Prostate gland (tissue), 2 donors: ENCODE data around the gene MPP1. TPM values are rescaled to one million over a fixed set of nuclear protein-coding genes. Genes with fewer than 3 reads are reported as not detected.
"Not testable (repeated sequence)": the region's sequence is repeated elsewhere in the genome, so short reads cannot be mapped to it uniquely, and the experiment has no call there.

ENCODE experiments used
- DNase-seq: peaks from one replicate; pipeline ENCODE4 v3.0.0-alpha.2; 2019; ENCODE audit warnings: low spot score
- H3K27ac ChIP-seq, 2 donors: fragments of 200-600 bp; sonication (generic); 2 replicates each; pipeline ENCODE4 v1.5.1; 2017 to 2019
- H3K27me3 ChIP-seq: fragments of 200-600 bp; sonication (generic); replicated peaks from 2 replicates; pipeline ENCODE4 v1.5.1; 2019; ENCODE audit not compliant: insufficient read depth
- H3K36me3 ChIP-seq, 2 donors: fragments of 200-600 bp; sonication (generic); 1 replicate in 1 of 2; 2 replicates in 1 of 2; pipeline versions ENCODE4 v1.5.1 to v1.8.1; 2017 to 2019
- H3K4me1 ChIP-seq: fragments of 200-600 bp; sonication (generic); replicated peaks from 2 replicates; pipeline ENCODE4 v1.5.1; 2019
- H3K4me3 ChIP-seq, 2 donors: fragments of 200-600 bp; sonication (generic); 2 replicates each; pipeline ENCODE4 v1.5.1; 2017 to 2019
- H3K9me3 ChIP-seq: fragments of 200-600 bp; sonication (generic); 2 replicates; pipeline ENCODE4 v1.5.1; 2017
- POLR2A ChIP-seq: fragments of 450-650 bp; IDR thresholded peaks from one replicate; pipeline ENCODE4 v1.6.1; 2016; ENCODE audit warnings: antibody characterized with exemption, mild to moderate bottlenecking
- POLR2AphosphoS5 ChIP-seq: sonication (generic); formaldehyde crosslinking; IDR thresholded peaks from one replicate; pipeline ENCODE4 v1.6.1; 2017; ENCODE audit warnings: antibody characterized with exemption
- WGBS: methylation state at CpG from one replicate; pipeline ENCODE4 v1.1.5; 2018; 5-methylcytosine and 5-hydroxymethylcytosine counted together
- intact Hi-C: fragments of 100-400 bp; cut with DNase I; formaldehyde crosslinking; loops from one replicate; pipeline ENCODE4 v1.14.2; 2022
- total RNA-seq, 2 donors: library from RNA; depleted of rRNA; stranded (reverse); fragments of >200 nt; gene quantifications; one replicate each; pipeline ENCODE4 v1.1.0, GENCODE V29; 2016
- TF ChIP-seq, protein P1 (sequence below), 4 experiments: fragments of 200-600 bp in 2 of 4; fragments of 450-650 bp in 2 of 4; sonication (generic) in 2 of 4; IDR thresholded peaks; 1 replicate in 3 of 4; 2 replicates in 1 of 4; pipeline ENCODE4 v1.5.1; 2016 to 2019; ENCODE audit warnings: antibody characterized with exemption in 4 of 4, mild to moderate bottlenecking in 2 of 4, moderate library complexity in 2 of 4

The MPP1 gene
- total RNA-seq, 2 donors from 2014 or later, result 38.2 to 43.6 TPM

DNA sequence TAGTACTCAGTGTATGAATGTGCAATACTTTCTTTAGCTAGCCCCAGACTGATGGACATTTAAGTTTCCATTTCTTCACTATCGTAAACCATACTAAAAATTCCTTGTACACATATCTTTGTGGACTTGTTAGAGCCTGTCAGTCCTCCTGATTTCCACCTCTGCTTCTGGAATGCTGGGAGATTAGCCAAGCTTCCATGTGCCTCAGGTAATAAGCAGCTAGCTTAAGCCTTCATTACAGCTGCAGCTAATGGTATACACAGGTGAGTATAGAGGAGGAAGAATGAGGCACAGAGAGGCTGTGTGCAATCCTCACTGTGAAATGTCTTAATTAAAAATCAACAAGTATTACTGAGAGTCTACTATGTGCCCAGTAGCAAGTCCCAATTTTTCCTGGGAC is 19.4 kb upstream of the MPP1 start:
- intact Hi-C loops, result no loop called here
- 47% methylated on average over 1 of the region's 1 CpG for WGBS
- Histone ChIP-seq H3K36me3 (no peaks in the 10 kb centered on the region), H3K27me3 (no peaks in the 10 kb centered on the region), H3K4me3 (no peak overlapping the region), H3K4me1 (no peaks in the 10 kb centered on the region), H3K27ac (no peak overlapping the region), H3K9me3 (no peaks in the 10 kb centered on the region)
- no peak for DNase-seq
- TF ChIP-seq POLR2AphosphoS5 (no peak), POLR2A (no peak)
- TF ChIP-seq, protein P1, sequence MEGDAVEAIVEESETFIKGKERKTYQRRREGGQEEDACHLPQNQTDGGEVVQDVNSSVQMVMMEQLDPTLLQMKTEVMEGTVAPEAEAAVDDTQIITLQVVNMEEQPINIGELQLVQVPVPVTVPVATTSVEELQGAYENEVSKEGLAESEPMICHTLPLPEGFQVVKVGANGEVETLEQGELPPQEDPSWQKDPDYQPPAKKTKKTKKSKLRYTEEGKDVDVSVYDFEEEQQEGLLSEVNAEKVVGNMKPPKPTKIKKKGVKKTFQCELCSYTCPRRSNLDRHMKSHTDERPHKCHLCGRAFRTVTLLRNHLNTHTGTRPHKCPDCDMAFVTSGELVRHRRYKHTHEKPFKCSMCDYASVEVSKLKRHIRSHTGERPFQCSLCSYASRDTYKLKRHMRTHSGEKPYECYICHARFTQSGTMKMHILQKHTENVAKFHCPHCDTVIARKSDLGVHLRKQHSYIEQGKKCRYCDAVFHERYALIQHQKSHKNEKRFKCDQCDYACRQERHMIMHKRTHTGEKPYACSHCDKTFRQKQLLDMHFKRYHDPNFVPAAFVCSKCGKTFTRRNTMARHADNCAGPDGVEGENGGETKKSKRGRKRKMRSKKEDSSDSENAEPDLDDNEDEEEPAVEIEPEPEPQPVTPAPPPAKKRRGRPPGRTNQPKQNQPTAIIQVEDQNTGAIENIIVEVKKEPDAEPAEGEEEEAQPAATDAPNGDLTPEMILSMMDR (IDR thresholded peaks at IDR 0.05), result no peak

DNA sequence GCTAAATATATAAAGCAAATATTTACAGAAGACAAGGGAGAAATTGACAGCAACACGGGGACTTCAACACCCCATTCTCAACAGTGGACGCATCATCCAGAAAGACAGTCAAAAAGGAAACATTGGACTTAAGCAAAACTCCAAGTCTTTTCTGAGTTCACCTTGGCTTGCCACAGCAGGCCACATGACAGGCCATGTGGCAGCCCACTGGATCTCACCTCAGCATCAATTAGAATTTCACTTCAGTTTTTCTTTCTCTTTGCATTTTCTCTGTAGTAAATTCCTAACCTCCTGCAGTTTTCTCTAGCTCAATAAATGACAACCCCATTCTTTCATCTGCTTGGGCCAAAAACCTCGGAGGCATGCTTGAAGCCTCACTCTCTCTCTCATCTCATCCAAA is 16.7 kb upstream of the MPP1 start:
- Histone ChIP-seq H3K27ac (no peak overlapping the region), H3K36me3 (no peaks in the 10 kb centered on the region), H3K4me1 (no peaks in the 10 kb centered on the region), H3K4me3 (no peak overlapping the region), H3K9me3 (no peaks in the 10 kb centered on the region), H3K27me3 (no peaks in the 10 kb centered on the region)
- TF ChIP-seq POLR2A, result no peak
- TF ChIP-seq, protein P1 (IDR thresholded peaks at IDR 0.05), result no peak
- TF ChIP-seq POLR2AphosphoS5, result no peak
- intact Hi-C loops, result no loop called here
- 58% methylated on average over 3 of the region's 3 CpGs for WGBS
- no peak for DNase-seq

DNA sequence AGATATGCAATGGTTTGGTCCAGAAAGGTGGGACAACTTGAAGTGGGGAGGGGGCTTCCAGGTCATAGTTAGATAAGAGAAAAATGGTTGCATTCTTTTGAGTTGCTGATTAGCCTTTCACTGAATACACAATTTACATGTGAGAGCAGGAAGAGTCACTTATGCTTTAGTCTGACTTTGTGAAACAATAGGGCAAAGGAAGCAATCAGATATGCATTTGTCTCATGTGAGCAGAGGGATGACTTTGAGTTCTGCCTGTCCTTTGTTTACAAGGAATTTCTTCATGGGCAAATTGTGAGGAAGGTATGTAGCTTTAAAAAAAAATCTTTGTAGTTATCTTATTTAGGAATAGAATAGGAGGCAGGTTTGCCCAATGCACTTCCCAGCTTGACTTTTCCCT is 16.2 kb upstream of the MPP1 start:
- no peak overlapping the region for H3K27ac ChIP-seq
- H3K27me3 ChIP-seq, result no peaks in the 10 kb centered on the region
- H3K9me3 ChIP-seq, result no peaks in the 10 kb centered on the region
- H3K4me1 ChIP-seq, result no peaks in the 10 kb centered on the region
- TF ChIP-seq, protein P1 (IDR thresholded peaks at IDR 0.05), result no peak
- no peak for TF ChIP-seq POLR2AphosphoS5
- TF ChIP-seq POLR2A, result no peak
- no peaks in the 10 kb centered on the region for H3K36me3 ChIP-seq
- DNase-seq, result no peak
- intact Hi-C loops, result no loop called here
- no peak overlapping the region for H3K4me3 ChIP-seq

DNA sequence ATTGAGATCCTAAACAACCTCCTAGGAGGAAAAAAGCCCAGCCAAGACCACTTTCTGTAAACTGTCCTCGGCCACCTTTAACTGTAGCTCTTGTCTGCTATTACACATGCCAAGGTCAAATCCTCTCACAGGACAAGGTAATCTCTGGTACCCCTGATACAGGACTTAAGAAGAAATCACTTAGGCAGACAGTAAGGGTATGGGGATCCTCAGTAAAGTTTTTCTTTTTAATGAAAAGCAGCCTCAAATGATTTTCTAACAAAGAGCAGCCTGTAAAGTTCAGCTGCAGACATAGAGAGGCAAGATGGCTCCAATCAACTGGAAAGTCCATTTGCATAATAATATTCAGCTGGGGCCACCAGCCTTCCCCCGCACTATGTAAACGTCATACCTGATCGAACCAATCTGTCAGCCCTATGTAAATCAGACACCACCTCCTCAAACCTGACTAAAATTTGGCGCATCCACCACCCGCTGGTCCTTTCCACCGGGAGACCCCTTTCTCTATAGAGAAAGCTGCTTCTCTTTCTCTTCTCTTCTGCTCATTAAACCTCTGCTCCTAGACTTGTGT is 14.6 kb upstream of the MPP1 start:
- no peak overlapping the region for H3K27ac ChIP-seq
- TF ChIP-seq, protein P1 (IDR thresholded peaks at IDR 0.05), result no peak
- no peak for TF ChIP-seq POLR2A
- TF ChIP-seq POLR2AphosphoS5, result no peak
- intact Hi-C loops, result no loop called here
- no peak for DNase-seq
- H3K27me3 ChIP-seq, result no peaks in the 10 kb centered on the region
- no peak overlapping the region for H3K4me3 ChIP-seq
- H3K9me3 ChIP-seq, result no peaks in the 10 kb centered on the region
- H3K4me1 ChIP-seq, result no peaks in the 10 kb centered on the region
- 82% methylated on average over 7 of the region's 7 CpGs for WGBS
- no peaks in the 10 kb centered on the region for H3K36me3 ChIP-seq

DNA sequence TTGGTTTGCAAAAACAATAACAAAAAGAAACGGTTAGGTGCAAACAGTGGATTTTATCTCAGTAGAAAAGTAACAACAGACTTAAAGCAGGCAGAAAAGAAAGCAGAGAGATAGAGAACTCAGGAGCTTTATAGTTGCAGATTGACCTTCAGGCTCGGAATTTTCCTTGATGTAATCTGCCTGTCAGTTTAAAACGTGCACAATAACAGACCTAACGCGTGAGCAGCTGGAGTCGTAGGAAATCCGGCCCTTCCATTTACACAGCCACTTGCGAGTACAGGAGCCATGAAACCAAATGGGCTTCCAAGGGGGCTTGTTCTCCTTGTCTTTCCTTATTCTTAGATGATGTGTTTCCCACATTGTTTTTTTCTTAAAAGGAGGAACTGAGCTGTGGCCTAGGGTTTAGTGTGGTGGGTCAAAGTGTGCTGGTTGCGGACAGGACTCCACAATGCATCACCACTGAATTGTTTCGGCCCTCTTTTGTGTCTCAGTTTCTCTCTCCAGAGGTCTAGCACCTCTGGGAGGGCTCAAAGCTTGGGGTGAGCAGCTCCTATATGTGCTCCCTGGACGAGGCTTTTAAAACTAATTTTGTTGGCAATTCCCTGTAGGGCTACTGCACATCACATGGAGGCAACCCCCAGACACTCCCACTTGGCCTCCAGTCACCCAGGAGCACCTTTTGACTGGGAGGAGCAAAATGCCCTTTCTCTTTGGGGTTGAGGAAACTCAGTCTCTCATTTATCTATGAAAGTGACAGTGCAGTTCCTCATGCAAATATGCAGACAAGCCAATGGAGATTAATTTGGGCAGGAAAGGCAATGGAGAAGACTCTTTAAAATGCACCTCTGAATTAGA is 13.9 kb upstream of the MPP1 start:
- H3K27me3 ChIP-seq, result no peaks in the 10 kb centered on the region
- no peak for DNase-seq
- H3K27ac ChIP-seq, result no peak overlapping the region
- H3K4me3 ChIP-seq, result no peak overlapping the region
- H3K4me1 ChIP-seq, result no peaks in the 10 kb centered on the region
- intact Hi-C loops, result no loop called here
- no peaks in the 10 kb centered on the region for H3K36me3 ChIP-seq
- H3K9me3 ChIP-seq, result no peaks in the 10 kb centered on the region
- 61% methylated on average over 11 of the region's 11 CpGs for WGBS
- TF ChIP-seq POLR2AphosphoS5 (no peak), POLR2A (no peak)
- TF ChIP-seq, protein P1 (IDR thresholded peaks at IDR 0.05), result no peak

DNA sequence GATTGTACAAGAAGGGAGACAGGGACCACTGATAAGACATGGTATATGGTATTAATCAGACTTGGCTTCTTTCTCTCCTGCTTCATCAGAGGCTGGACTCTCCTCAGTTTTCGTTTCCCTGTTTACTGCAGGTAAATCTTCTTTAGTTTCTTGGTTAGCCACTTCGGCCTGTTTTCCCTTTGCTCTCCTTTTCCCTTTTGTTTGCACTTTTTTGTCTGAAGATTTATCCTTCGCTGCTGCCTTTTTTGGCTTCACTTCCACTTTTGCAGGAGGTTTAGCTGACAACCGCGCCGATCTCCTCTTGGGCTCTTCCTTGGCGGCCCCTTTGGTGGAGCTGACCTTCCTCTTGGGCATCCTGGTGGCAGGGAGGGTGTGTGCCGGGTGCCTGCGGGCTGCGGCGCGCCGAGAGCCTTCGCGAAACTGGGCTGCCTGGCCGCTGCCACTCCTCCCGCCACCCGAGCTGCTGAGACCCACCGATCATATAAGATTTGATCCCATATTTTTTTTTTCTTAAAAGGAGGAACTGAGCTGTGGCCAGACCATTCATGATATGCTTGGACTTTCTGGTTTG is 11.8 kb upstream of the MPP1 start:
- H3K4me1 ChIP-seq, intact Hi-C loops, H3K9me3 ChIP-seq, H3K36me3 ChIP-seq, DNase-seq, H3K4me3 ChIP-seq, H3K27me3 ChIP-seq, H3K27ac ChIP-seq: not testable (repeated sequence)
- 92% methylated on average over 10 of the region's 19 CpGs for WGBS

DNA sequence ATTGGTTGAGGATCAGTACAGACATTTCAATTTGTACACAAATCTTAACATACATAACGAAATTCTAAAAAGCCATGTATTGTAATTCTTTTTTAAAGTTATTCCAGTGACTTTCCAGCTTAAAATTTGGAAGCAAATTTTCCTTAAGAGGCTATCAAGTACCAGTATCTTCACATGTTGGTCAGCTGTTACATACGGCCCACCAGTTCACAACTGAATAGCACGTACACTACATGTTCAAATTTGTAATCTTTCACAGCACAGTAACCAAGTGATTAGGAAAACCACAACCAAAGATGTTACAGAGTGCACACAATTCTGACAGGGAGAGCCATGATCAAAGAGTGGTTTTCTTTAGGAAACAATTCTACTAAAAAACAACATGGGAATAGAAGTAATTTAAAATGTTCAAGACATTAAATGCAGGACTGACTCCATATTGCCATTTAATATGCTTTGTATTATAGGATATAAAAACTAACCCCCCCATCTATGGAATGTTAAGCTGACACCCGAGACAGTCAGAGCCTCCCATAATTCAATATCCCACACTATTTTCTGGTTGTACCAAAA is 11.1 kb upstream of the MPP1 start:
- H3K27me3 ChIP-seq, intact Hi-C loops, H3K4me3 ChIP-seq, H3K36me3 ChIP-seq, H3K9me3 ChIP-seq, H3K27ac ChIP-seq, H3K4me1 ChIP-seq, DNase-seq: not testable (repeated sequence)
- 86% methylated on average over 4 of the region's 4 CpGs for WGBS
